Measurements from ENCODE around the gene PTN. TPM values are rescaled to one million over a fixed set of nuclear protein-coding genes. Genes with fewer than 3 reads are reported as not detected.

The PTN gene
- total RNA-seq, 1 donor from 2014 or later: 3.6 TPM

GRCh38 chr7:137209151-137209817, 134.2 kb downstream of the PTN start:
- no peak for DNase-seq (ENCODE audit: low spot score)

GRCh38 chr7:137206770-137207169, 136.8 kb downstream of the PTN start:
- no peak for TF ChIP-seq CTCF (IDR thresholded peaks at IDR 0.05)
- H3K9me3 Mint-ChIP-seq (ENCODE audit: low read depth): peaks cover 22% of the 10 kb centered on the region
- DNase-seq (ENCODE audit: low spot score): no peak
- no peaks in the 10 kb centered on the region for H3K36me3 Mint-ChIP-seq (ENCODE audit: low read depth)
- H3K4me3 Mint-ChIP-seq (ENCODE audit: unreplicated experiment): no peak overlapping the region
- H3K27ac Mint-ChIP-seq (ENCODE audit: unreplicated experiment): no peak overlapping the region
- H3K4me1 Mint-ChIP-seq (ENCODE audit: low read depth): peaks cover 7% of the 10 kb centered on the region
- no peaks in the 10 kb centered on the region for H3K27me3 Mint-ChIP-seq (ENCODE audit: low read depth)

More at GRCh38 chr7:137209151-137209817, 134.2 kb downstream of the PTN start:
- peaks cover 5% of the 10 kb centered on the region for H3K4me1 Mint-ChIP-seq (ENCODE audit: low read depth)
- H3K27ac Mint-ChIP-seq (ENCODE audit: unreplicated experiment): peak overlapping the region; percentile 1
- TF ChIP-seq CTCF (IDR thresholded peaks at IDR 0.05): no peak
- no peaks in the 10 kb centered on the region for H3K27me3 Mint-ChIP-seq (ENCODE audit: low read depth)
- peaks cover 22% of the 10 kb centered on the region for H3K9me3 Mint-ChIP-seq (ENCODE audit: low read depth)
- no peak overlapping the region for H3K4me3 Mint-ChIP-seq (ENCODE audit: unreplicated experiment)
- no peaks in the 10 kb centered on the region for H3K36me3 Mint-ChIP-seq (ENCODE audit: low read depth)

DNA sequence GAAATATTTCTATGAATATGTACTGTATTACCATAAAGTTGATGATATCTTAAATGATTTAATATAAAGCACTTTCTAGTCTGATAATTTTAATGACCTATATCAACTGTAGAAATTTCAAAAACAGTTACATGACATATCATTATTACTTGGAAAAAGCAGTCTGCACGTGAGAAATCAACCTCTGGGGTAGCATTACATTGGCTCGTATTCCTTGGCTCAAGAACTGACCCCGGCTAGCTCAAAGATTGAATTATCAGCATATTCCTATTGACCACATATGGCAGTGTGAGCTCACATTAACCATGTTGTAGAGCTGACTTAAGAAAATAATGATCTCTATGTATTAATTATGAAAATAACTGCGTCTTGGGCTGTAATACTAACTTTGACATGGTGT, 139.3 kb downstream of the PTN start:
- Mint-ChIP-seq H3K36me3 (ENCODE audit: low read depth) (no peaks in the 10 kb centered on the region), H3K9me3 (ENCODE audit: low read depth) (peaks cover 20% of the 10 kb centered on the region), H3K4me3 (ENCODE audit: unreplicated experiment) (no peak overlapping the region), H3K27ac (ENCODE audit: unreplicated experiment) (no peak overlapping the region), H3K27me3 (ENCODE audit: low read depth) (no peaks in the 10 kb centered on the region), H3K4me1 (ENCODE audit: low read depth) (peaks cover 3% of the 10 kb centered on the region)
- no peak for DNase-seq (ENCODE audit: low spot score)
- TF ChIP-seq CTCF (IDR thresholded peaks at IDR 0.05): no peak

DNA sequence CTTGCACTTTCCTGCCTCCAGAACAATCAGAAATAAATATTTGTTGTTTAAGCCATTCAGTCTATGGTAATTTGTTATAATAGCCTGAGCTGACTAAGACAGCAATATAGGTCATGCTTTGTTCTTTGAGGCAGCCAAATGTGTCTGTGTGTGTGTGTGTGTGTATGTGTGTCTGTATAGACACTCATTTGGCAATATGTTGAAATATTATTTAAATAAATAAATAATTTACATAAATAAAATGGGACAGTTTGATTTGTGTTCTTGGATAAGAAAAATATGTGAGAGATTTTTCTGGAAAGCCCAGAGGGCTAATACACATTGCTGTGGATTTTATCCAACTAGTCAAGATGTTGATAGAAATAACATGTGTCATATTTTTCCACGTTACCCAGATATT, 140.2 kb downstream of the PTN start:
- Mint-ChIP-seq H3K9me3 (ENCODE audit: low read depth) (peaks cover 20% of the 10 kb centered on the region), H3K4me1 (ENCODE audit: low read depth) (peaks cover 2% of the 10 kb centered on the region)
- no peak for DNase-seq (ENCODE audit: low spot score)

DNA sequence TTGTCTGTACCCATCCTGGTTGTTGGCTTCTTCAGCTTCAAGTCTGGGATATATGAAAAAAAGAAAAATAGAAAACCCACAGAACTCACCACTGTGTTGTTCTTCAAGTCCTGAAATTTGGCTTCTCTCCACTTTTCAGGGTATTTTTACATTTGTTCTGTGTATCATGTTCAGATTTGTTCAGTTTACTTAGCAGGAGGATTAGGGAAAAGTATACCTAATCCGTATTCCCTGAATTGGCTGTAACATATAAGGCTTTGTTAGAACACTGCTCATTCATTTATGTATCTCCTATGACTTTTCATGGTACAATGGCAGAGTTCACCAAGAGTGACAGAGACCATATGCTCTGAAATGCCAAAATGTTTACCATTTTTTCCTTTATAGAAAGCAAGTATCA, 146.9 kb downstream of the PTN start:
- Mint-ChIP-seq H3K4me3 (ENCODE audit: unreplicated experiment) (no peak overlapping the region), H3K36me3 (ENCODE audit: low read depth) (no peaks in the 10 kb centered on the region), H3K27ac (ENCODE audit: unreplicated experiment) (peak overlapping the region; percentile 53), H3K27me3 (ENCODE audit: low read depth) (no peaks in the 10 kb centered on the region), H3K9me3 (ENCODE audit: low read depth) (no peaks in the 10 kb centered on the region), H3K4me1 (ENCODE audit: low read depth) (peaks cover 11% of the 10 kb centered on the region)
- TF ChIP-seq CTCF (IDR thresholded peaks at IDR 0.05): no peak
- no peak for DNase-seq (ENCODE audit: low spot score)

More for the DNA sequence above, 140.2 kb downstream of the PTN start:
- no peak for TF ChIP-seq CTCF (IDR thresholded peaks at IDR 0.05)
- no peaks in the 10 kb centered on the region for H3K36me3 Mint-ChIP-seq (ENCODE audit: low read depth)
- no peak overlapping the region for H3K27ac Mint-ChIP-seq (ENCODE audit: unreplicated experiment)
- no peaks in the 10 kb centered on the region for H3K27me3 Mint-ChIP-seq (ENCODE audit: low read depth)
- H3K4me3 Mint-ChIP-seq (ENCODE audit: unreplicated experiment): no peak overlapping the region

All from chondrocyte (in vitro differentiated cells).